Measurements from ENCODE around the gene ROS1. TPM values are rescaled to one million over a fixed set of nuclear protein-coding genes. Genes with fewer than 3 reads are reported as not detected.

The ROS1 gene
- total RNA-seq, 1 experiment from 2014 or later, result not detected

DNA sequence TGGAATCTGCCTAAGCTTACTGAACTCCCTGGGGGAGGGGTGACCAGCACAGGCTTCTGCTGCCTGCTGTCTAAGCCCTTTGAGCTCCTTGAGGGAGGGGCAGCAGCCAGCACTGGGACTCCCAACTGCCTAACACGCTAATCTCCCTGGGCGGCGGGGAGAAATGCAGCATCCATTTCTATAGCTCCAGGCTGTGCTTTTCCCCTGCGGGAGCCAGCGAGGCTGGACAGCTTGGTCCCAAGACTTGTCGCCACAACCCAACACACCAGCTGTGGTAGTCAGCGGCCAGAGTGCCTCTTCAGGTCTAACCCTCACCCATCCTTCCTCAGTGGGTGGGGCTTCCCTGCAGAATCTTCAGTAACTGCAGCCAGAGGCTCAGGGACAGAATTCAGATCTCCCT, 95.8 kb downstream of the ROS1 start:
- Histone ChIP-seq H2BK20ac (ENCODE audit: low read depth, low read length, poor library complexity, severe bottlenecking) (no peak overlapping the region), H2BK12ac (ENCODE audit: insufficient read length, low read depth, low read length) (no peak overlapping the region), H3K79me2 (ENCODE audit: insufficient read depth, low read length) (no peaks in the 10 kb centered on the region), H3T11ph (ENCODE audit: low read length) (no peak overlapping the region), H2AFZ (ENCODE audit: low read length) (no peak overlapping the region), H2BK5ac (ENCODE audit: insufficient read length, low read length) (no peak overlapping the region), H3K18ac (ENCODE audit: insufficient read length, low read depth, low read length) (no peak overlapping the region), H3K9me3 (ENCODE audit: control insufficient read depth, low read depth, low read length) (no peaks in the 10 kb centered on the region), H4K91ac (ENCODE audit: insufficient read length, low read depth, low read length) (no peak overlapping the region), H2BK15ac (ENCODE audit: low read depth, low read length) (no peak overlapping the region), H3K23ac (ENCODE audit: insufficient read length, low read depth, low read length) (no peak overlapping the region), H3K14ac (ENCODE audit: insufficient read depth, low read length) (no peak overlapping the region), H3K27me3 (ENCODE audit: insufficient read depth, low read length) (no peaks in the 10 kb centered on the region), H3K4me2 (ENCODE audit: insufficient read depth, insufficient read length, low read length) (no peak overlapping the region), H3K9ac (ENCODE audit: extremely low read depth, insufficient read length, low read length) (no peak overlapping the region), H4K5ac (ENCODE audit: insufficient read length, low read depth, low read length) (no peak overlapping the region), H3K23me2 (ENCODE audit: insufficient read length, low read depth, low read length, poor library complexity, severe bottlenecking) (no peaks in the 10 kb centered on the region), H2BK120ac (ENCODE audit: low read depth, low read length, poor library complexity, severe bottlenecking) (no peak overlapping the region), H3K27ac (ENCODE audit: insufficient read length, low read depth, low read length) (no peak overlapping the region), H2AK5ac (ENCODE audit: insufficient read length, low read length) (no peak overlapping the region), H3K79me1 (ENCODE audit: insufficient read depth, low read depth, low read length, poor library complexity, severe bottlenecking) (no peaks in the 10 kb centered on the region), H3K4ac (ENCODE audit: low read depth, low read length) (no peak overlapping the region), H3K56ac (ENCODE audit: insufficient read length, low read depth, low read length) (no peak overlapping the region), H4K8ac (replicated peaks; ENCODE audit: insufficient read length, low read depth, low read length) (no peak overlapping the region), H3K4me1 (ENCODE audit: insufficient read depth, low read length) (no peaks in the 10 kb centered on the region), H4K20me1 (ENCODE audit: control insufficient read depth, insufficient read depth, insufficient read length) (no peaks in the 10 kb centered on the region)
- TF ChIP-seq, protein P1, sequence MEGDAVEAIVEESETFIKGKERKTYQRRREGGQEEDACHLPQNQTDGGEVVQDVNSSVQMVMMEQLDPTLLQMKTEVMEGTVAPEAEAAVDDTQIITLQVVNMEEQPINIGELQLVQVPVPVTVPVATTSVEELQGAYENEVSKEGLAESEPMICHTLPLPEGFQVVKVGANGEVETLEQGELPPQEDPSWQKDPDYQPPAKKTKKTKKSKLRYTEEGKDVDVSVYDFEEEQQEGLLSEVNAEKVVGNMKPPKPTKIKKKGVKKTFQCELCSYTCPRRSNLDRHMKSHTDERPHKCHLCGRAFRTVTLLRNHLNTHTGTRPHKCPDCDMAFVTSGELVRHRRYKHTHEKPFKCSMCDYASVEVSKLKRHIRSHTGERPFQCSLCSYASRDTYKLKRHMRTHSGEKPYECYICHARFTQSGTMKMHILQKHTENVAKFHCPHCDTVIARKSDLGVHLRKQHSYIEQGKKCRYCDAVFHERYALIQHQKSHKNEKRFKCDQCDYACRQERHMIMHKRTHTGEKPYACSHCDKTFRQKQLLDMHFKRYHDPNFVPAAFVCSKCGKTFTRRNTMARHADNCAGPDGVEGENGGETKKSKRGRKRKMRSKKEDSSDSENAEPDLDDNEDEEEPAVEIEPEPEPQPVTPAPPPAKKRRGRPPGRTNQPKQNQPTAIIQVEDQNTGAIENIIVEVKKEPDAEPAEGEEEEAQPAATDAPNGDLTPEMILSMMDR (conservative IDR thresholded peaks at IDR 0.05), result no peak
- no peak overlapping the region for H3K4me3 Mint-ChIP-seq
- H3K9me3 Mint-ChIP-seq, result peaks cover 0 to 8% of the 10 kb centered on the region in 2 experiments; a peak in 4 of 5 replicates
- H3K27me3 Mint-ChIP-seq (ENCODE audit: low read depth), result no peaks in the 10 kb centered on the region; the same call in 1 of the 2 replicates
- no CpG with 5 or more reads among the region's 7 CpGs for WGBS (ENCODE audit: extremely low coverage, insufficient read length, low lambda C conversion rate)
- H3K4me1 Mint-ChIP-seq, result no peaks in the 10 kb centered on the region
- no peak for DNase-seq
- peaks cover 0 to 6% (median 0%) of the 10 kb centered on the region in 3 experiments; a peak in 1 of 7 replicates for H3K36me3 Mint-ChIP-seq (ENCODE audit: insufficient read depth in 1 of 3, low read depth in 3 of 3)
- H3K27ac Mint-ChIP-seq, result no peak overlapping the region
